GM12878 (cell line): Measurements from ENCODE around the gene ZNF613. TPM values are rescaled to one million over a fixed set of nuclear protein-coding genes. Genes with fewer than 3 reads are reported as not detected.

Experiments
- ATAC-seq: fragments of 200-7000 bp; cut with Tn5 transposase; 3 replicates; pipeline ENCODE4 v1.9.1; 2020; ENCODE audit warnings: mild to moderate bottlenecking, moderate library complexity
- BruUV-seq: library from RNA; stranded (reverse); fragments of 400-500 nt; replicated peaks from 2 replicates; lab custom pipeline; 2021; lab: Mats Ljungman, UMichigan
- CTCF ChIA-PET: fragments of 300-600 bp; sonication (Branson Sonifier 250); formaldehyde crosslinking; extraction: SDS; loops from one replicate; lab custom pipeline; 2021; ENCODE audit warnings: inconsistent platforms; lab: Yijun Ruan, JAX
- POLR2A ChIA-PET: fragments of 350-600 bp; formaldehyde crosslinking; extraction: SDS; loops from one replicate; lab custom pipeline; 2021; ENCODE audit warnings: inconsistent platforms; lab: Charles Lee
- RAD21 ChIA-PET: fragments of 300-600 bp; sonication (Branson Sonifier 250); formaldehyde crosslinking; loops from one replicate; lab custom pipeline; 2023; ENCODE audit warnings: antibody characterized with exemption; ENCODE audit not compliant: unreplicated experiment; lab: Charles Lee
- SMC1A ChIA-PET: fragments of 300-600 bp; sonication (Branson Sonifier 250); formaldehyde crosslinking; loops from one replicate; lab custom pipeline; 2023; ENCODE audit not compliant: unreplicated experiment, uncharacterized antibody; lab: Charles Lee
- DNase-seq: peaks from one replicate; pipeline ENCODE4 v3.0.0-alpha.2; 2011; ENCODE audit warnings: low read depth, low spot score
- FAIRE-seq: peaks from 3 replicates; lab custom pipeline; 2011; peaks lifted over from hg19 to GRCh38; lab: Jason Lieb, UNC
- H2AFZ ChIP-seq: 2 replicates; pipeline ENCODE4 v1.6.0; 2011; ENCODE audit warnings: low read depth, low read length, control low read depth; ENCODE audit not compliant: control insufficient read depth
- H3K27ac ChIP-seq: 2 replicates; pipeline ENCODE4 v1.5.1; 2011; ENCODE audit warnings: control low read depth; ENCODE audit not compliant: control insufficient read depth, insufficient read depth
- H3K27me3 ChIP-seq, 2 experiments: replicated peaks in 1 of 2; 2 replicates each; pipeline versions ENCODE4 v1.6.0 to v1.6.1; 2011; ENCODE audit warnings: low read length in 1 of 2; ENCODE audit not compliant: control insufficient read depth in 2 of 2, insufficient read depth in 2 of 2
- H3K36me3 ChIP-seq, 2 experiments: 2 replicates each; pipeline ENCODE4 v1.5.1; 2011; ENCODE audit warnings: low read length in 1 of 2; ENCODE audit not compliant: control insufficient read depth in 2 of 2, insufficient read depth in 2 of 2
- H3K4me1 ChIP-seq: 2 replicates; pipeline ENCODE4 v1.6.1; 2011; ENCODE audit warnings: mild to moderate bottlenecking, low read length, moderate library complexity, mixed read lengths; ENCODE audit not compliant: control insufficient read depth, insufficient read depth
- H3K4me2 ChIP-seq: 2 replicates; pipeline ENCODE4 v1.6.0; 2011; ENCODE audit warnings: control low read depth; ENCODE audit not compliant: control insufficient read depth, insufficient read depth
- H3K4me3 ChIP-seq: fragments of 200-600 bp; sonication (generic); 2 replicates; pipeline ENCODE4 v1.5.1; 2016
- H3K79me2 ChIP-seq: 2 replicates; pipeline ENCODE4 v1.6.0; 2011; ENCODE audit warnings: low read length; ENCODE audit not compliant: control insufficient read depth, insufficient read depth
- H3K9ac ChIP-seq: 2 replicates; pipeline ENCODE4 v1.8.0; 2011; ENCODE audit warnings: low read length, control low read depth, mixed read lengths; ENCODE audit not compliant: control insufficient read depth, insufficient read depth
- H3K9me3 ChIP-seq: replicated peaks from 3 replicates; pipeline ENCODE4 v1.5.1; 2011; ENCODE audit warnings: mild to moderate bottlenecking, low read length; ENCODE audit not compliant: control insufficient read depth, insufficient read depth
- H4K20me1 ChIP-seq: 2 replicates; pipeline ENCODE4 v1.6.0; 2011; ENCODE audit not compliant: control insufficient read depth, insufficient read depth
- BCL11A ChIP-seq: IDR thresholded peaks from 2 replicates; pipeline ENCODE4 v1.6.1; 2011; ENCODE audit warnings: low read depth, low read length
- CBX3 ChIP-seq: fragments of 200-600 bp; sonication (generic); IDR thresholded peaks from 2 replicates; pipeline ENCODE4 v1.6.1; 2016; ENCODE audit warnings: low read depth, borderline replicate concordance
- CREM ChIP-seq: IDR thresholded peaks from 2 replicates; pipeline ENCODE4 v1.6.1; 2014; ENCODE audit warnings: antibody characterized with exemption, low read depth
- FOXK2 ChIP-seq: fragments of 450-650 bp; IDR thresholded peaks from 2 replicates; pipeline ENCODE4 v1.6.1; 2017; ENCODE audit warnings: mild to moderate bottlenecking, moderate library complexity
- JUNB ChIP-seq: IDR thresholded peaks from 2 replicates; pipeline ENCODE4 v1.6.1; 2016; ENCODE audit warnings: antibody characterized with exemption, mild to moderate bottlenecking
- MXI1 ChIP-seq: fragments of 150-350 bp; IDR thresholded peaks from 2 replicates; pipeline ENCODE4 v1.6.1; 2011; ENCODE audit warnings: low read depth, mild to moderate bottlenecking, inconsistent platforms, low read length, improper control_type of control experiment
- MYB ChIP-seq: fragments of 150-350 bp; IDR thresholded peaks from 2 replicates; pipeline ENCODE4 v1.6.1; 2014; ENCODE audit warnings: mild to moderate bottlenecking, low read depth, low read length, borderline replicate concordance
- PAX5 ChIP-seq: IDR thresholded peaks from 2 replicates; pipeline ENCODE4 v1.6.1; 2011; ENCODE audit warnings: low read depth, low read length, borderline replicate concordance
- RELA ChIP-seq: fragments of 450-650 bp; IDR thresholded peaks from 2 replicates; pipeline ENCODE4 v1.8.0; 2014; ENCODE audit warnings: borderline replicate concordance; ENCODE audit not compliant: partially characterized antibody
- RUNX3 ChIP-seq: IDR thresholded peaks from 2 replicates; pipeline ENCODE4 v1.6.1; 2012; ENCODE audit warnings: low read length, inconsistent platforms
- SIN3A ChIP-seq: IDR thresholded peaks from 2 replicates; pipeline ENCODE4 v1.6.1; 2012; ENCODE audit warnings: low read depth, low read length, improper control_type of control experiment
- ZNF207 ChIP-seq: fragments of 450-650 bp; IDR thresholded peaks from 2 replicates; pipeline ENCODE4 v1.6.1; 2014; ENCODE audit warnings: antibody characterized with exemption, mild to moderate bottlenecking, borderline replicate concordance
- WGBS: methylation state at CpG from one replicate; pipeline ENCODE4 v1.1.6; 2016; ENCODE audit warnings: low lambda C conversion rate; ENCODE audit not compliant: insufficient replicate concordance, insufficient coverage; ENCODE audit errors: missing lambda C conversion rate; 5-methylcytosine and 5-hydroxymethylcytosine counted together
- in situ Hi-C: fragments of 300-500 bp; cut with MboI; formaldehyde crosslinking; loops from 9 replicates; pipeline ENCODE4 v1.14.3; 2018; ENCODE audit warnings: mixed read lengths
- intact Hi-C: fragments of 100-400 bp; cut with micrococcal nuclease; formaldehyde crosslinking; loops from one replicate; pipeline ENCODE4 v1.14.2; 2022; ENCODE audit not compliant: unreplicated experiment
- polyA plus RNA-seq, 11 experiments: library from polyadenylated mRNA; depleted of rRNA in 4 of 11; unstranded in 6 of 11; stranded (reverse) in 5 of 11; fragments of >200 nt; fragmentation: Nextera tagmentation in 4 of 11; fragmentation: Illumina TruSeq in 1 of 11; extraction: Ambion mirVana in 4 of 11; extraction: Trizol in 1 of 11; gene quantifications; 1 replicate in 1 of 11; 2 replicates in 10 of 11; pipeline versions ENCODE4 v1.2.1 to v1.2.3, GENCODE V29; 2011 to 2016; ENCODE audit warnings: inconsistent platforms in 2 of 11, missing spikeins in 2 of 11, low read depth in 1 of 11
- total RNA-seq, 4 experiments: library from RNA; depleted of rRNA in 3 of 4; stranded (reverse); fragments of >200 nt in 3 of 4; fragmentation: Illumina TruSeq in 1 of 4; extraction: Trizol in 1 of 4; gene quantifications; 2 replicates each; pipeline versions ENCODE4 v1.2.1 to v1.2.3, GENCODE V29; 2013 to 2021
- TF ChIP-seq, protein P1 (sequence below): fragments of 450-650 bp; IDR thresholded peaks from 2 replicates; pipeline ENCODE4 v1.6.1; 2017; ENCODE audit warnings: mild to moderate bottlenecking
- TF ChIP-seq, protein P2 (sequence below): fragments of 450-650 bp; IDR thresholded peaks from 2 replicates; pipeline ENCODE4 v1.6.1; 2017; ENCODE audit warnings: mild to moderate bottlenecking, low read depth, inconsistent platforms; ENCODE audit not compliant: poor library complexity, severe bottlenecking
- TF ChIP-seq, protein P3 (sequence below), 3 experiments: IDR thresholded peaks in 2 of 3; conservative IDR thresholded peaks in 1 of 3; 2 replicates each; pipeline ENCODE4 v1.5.1; 2011; ENCODE audit warnings: low read depth in 3 of 3, low read length in 3 of 3, mild to moderate bottlenecking in 3 of 3, control low read depth in 2 of 3, moderate library complexity in 2 of 3, inconsistent platforms in 1 of 3, mixed read lengths in 1 of 3; ENCODE audit not compliant: control insufficient read depth in 2 of 3, insufficient read depth in 1 of 3; ENCODE audit errors: extremely low read depth in 1 of 3

ZNF613 gene
- total and polyA plus RNA-seq, 10 of the 15 experiments (the other 5 are each of a cell fraction or from before 2014, with no cell fraction given): 3.3 to 7.8 (median 5.0) TPM

DNA sequence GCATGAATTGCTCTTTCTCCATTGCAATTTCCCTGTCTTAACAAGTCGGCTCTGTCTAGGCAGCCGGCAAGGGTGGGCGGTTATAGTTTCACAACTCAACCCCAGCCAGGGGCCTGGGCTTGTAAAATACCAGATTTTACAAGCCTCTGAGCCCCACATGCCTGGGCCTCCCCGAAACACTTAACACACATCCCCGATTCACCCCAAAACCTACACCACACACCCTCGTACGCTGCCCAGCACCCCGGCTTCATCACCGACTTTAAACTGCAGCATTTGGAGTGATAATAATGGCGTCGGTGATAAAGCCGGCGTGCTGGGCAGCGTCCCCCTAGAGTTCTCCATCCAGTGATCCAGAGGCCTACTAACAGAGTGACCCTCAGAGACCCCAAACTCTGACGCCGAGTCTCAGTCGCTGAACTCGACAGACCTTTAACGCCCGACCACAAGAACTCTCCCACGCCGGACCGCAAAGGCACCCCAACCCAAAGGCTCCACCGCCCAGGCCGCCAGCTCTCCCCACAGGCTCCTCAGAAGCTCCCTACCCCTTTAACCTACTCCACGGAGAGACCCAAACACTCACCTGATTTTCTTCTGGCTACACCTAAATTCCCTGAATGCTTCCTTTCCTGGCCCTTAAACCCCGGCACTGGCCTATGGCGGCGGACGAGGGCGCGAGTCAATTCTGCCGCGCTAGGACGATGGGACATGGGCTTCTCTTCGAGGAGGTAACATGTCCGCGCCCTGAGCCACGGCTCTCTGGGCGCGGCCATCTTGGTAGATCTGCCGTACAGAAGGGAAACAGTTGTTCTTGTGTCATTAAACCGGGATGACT is 22.7 kb upstream of the ZNF613 start, which contains the start of gene ZNF649:
TSS of gene ZNF649 (minus strand) at position 687 of the 835 bp plus-strand sequence. CDS start 4,910 bp downstream, outside the sequence.
- 2% methylated on average over 43 of the region's 43 CpGs for WGBS
- ChIA-PET RAD21 (no interaction called here), SMC1A (no interaction called here), CTCF (interaction anchor here (0.7 kb wide), 1 partner anchor 796 kb away, joined by 3 read pairs; no protein-coding TSS in a partner anchor), POLR2A (no interaction called here)
- H3K9ac ChIP-seq: peak within 1 kb of the TSS; percentile 93
- H3K4me3 ChIP-seq: peak within 1 kb of the TSS; percentile 65
- ATAC-seq: peak; percentile 100
- in situ Hi-C loops (no loop called here), intact Hi-C loops (no loop called here)
- H3K27me3 ChIP-seq: no peaks in the 10 kb centered on the region
- peaks cover 34% of the 10 kb centered on the region for H3K9me3 ChIP-seq
- peaks cover 8% of the 10 kb centered on the region for H3K79me2 ChIP-seq
- no peaks in the 10 kb centered on the region for H3K4me1 ChIP-seq
- peak within 1 kb of the TSS; percentile 91 for H2AFZ ChIP-seq
- no peaks in the 10 kb centered on the region for H4K20me1 ChIP-seq
- peak within 1 kb of the TSS; percentile 84 for H3K27ac ChIP-seq
- H3K4me2 ChIP-seq: peak within 1 kb of the TSS; percentile 62
- no peak for FAIRE-seq
- 0 out of 4 replicates have a peak, but pooled peaks cover 0 to under 1% of the 10 kb centered on the region in 2 experiments for H3K36me3 ChIP-seq
- no TSS peak for BruUV-seq
- peak; percentile 51 for DNase-seq
- TF ChIP-seq PAX5: no peak
- TF ChIP-seq JUNB: no peak
- no peak for TF ChIP-seq FOXK2
- TF ChIP-seq SIN3A: peak; percentile 67; the same call in 1 of the 2 replicates
- TF ChIP-seq, protein P1, sequence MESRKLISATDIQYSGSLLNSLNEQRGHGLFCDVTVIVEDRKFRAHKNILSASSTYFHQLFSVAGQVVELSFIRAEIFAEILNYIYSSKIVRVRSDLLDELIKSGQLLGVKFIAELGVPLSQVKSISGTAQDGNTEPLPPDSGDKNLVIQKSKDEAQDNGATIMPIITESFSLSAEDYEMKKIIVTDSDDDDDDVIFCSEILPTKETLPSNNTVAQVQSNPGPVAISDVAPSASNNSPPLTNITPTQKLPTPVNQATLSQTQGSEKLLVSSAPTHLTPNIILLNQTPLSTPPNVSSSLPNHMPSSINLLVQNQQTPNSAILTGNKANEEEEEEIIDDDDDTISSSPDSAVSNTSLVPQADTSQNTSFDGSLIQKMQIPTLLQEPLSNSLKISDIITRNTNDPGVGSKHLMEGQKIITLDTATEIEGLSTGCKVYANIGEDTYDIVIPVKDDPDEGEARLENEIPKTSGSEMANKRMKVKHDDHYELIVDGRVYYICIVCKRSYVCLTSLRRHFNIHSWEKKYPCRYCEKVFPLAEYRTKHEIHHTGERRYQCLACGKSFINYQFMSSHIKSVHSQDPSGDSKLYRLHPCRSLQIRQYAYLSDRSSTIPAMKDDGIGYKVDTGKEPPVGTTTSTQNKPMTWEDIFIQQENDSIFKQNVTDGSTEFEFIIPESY: no peak
- TF ChIP-seq ZNF207: peak; percentile 80
- TF ChIP-seq RUNX3: peak; percentile 80
- no peak for TF ChIP-seq CBX3
- 0 out of 2 replicates have a peak, but pooled peaks have one; percentile 3 for TF ChIP-seq BCL11A
- TF ChIP-seq, protein P2, sequence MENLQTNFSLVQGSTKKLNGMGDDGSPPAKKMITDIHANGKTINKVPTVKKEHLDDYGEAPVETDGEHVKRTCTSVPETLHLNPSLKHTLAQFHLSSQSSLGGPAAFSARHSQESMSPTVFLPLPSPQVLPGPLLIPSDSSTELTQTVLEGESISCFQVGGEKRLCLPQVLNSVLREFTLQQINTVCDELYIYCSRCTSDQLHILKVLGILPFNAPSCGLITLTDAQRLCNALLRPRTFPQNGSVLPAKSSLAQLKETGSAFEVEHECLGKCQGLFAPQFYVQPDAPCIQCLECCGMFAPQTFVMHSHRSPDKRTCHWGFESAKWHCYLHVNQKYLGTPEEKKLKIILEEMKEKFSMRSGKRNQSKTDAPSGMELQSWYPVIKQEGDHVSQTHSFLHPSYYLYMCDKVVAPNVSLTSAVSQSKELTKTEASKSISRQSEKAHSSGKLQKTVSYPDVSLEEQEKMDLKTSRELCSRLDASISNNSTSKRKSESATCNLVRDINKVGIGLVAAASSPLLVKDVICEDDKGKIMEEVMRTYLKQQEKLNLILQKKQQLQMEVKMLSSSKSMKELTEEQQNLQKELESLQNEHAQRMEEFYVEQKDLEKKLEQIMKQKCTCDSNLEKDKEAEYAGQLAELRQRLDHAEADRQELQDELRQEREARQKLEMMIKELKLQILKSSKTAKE: no peak
- peak; percentile 61; the same call in 1 of the 2 replicates for TF ChIP-seq CREM
- TF ChIP-seq MXI1: peak; percentile 69
- TF ChIP-seq, protein P3, sequence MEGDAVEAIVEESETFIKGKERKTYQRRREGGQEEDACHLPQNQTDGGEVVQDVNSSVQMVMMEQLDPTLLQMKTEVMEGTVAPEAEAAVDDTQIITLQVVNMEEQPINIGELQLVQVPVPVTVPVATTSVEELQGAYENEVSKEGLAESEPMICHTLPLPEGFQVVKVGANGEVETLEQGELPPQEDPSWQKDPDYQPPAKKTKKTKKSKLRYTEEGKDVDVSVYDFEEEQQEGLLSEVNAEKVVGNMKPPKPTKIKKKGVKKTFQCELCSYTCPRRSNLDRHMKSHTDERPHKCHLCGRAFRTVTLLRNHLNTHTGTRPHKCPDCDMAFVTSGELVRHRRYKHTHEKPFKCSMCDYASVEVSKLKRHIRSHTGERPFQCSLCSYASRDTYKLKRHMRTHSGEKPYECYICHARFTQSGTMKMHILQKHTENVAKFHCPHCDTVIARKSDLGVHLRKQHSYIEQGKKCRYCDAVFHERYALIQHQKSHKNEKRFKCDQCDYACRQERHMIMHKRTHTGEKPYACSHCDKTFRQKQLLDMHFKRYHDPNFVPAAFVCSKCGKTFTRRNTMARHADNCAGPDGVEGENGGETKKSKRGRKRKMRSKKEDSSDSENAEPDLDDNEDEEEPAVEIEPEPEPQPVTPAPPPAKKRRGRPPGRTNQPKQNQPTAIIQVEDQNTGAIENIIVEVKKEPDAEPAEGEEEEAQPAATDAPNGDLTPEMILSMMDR (IDR thresholded peaks at IDR 0.05 in 2 of 3, conservative IDR thresholded peaks at IDR 0.05 in 1 of 3; ENCODE audit: control insufficient read depth in 2 of 3, extremely low read depth in 1 of 3, insufficient read depth in 1 of 3, low read depth in 3 of 3, low read length in 3 of 3): peak in 2 of 3 experiments; percentile 5 to 18; a peak in 3 of 6 replicates
- TF ChIP-seq MYB: no peak
- no peak for TF ChIP-seq RELA
